NK-92 (cell line): ENCODE data around the gene KRTAP21-3.

Experiments
- DNase-seq: peaks from one replicate; lab custom pipeline; 2025; ENCODE audit not compliant: unreplicated experiment; lab: John Stamatoyannopoulos, UW

Gene KRTAP21-3

DNA sequence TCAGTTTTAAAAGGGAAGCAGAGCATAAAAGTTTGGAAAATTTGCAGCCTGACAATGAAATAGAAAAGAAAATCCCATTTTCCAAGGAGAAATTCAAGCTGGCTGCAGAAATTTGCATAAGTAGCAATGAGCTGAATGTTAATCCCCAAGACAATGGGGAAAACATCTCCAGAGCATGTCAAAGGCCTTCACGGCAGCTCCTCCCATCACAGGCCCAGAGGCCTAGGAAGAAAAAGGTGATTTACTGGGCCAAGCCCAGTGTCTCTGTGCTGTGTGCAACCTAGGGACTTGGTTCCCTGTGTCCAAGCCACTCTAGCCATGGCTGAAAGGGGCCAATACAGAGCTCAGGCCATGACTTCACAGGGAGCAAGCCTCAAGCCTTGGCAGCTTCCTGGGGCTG lies 49.8 kb downstream of the KRTAP21-3 start:
- DNase-seq = no peak
